GM11168 (cell line): ENCODE measurements around the gene TMX3.

ENCODE experiments used
- in situ Hi-C: fragments of 300-500 bp; cut with MboI; formaldehyde crosslinking; loops from one replicate; pipeline ENCODE4 v1.12.0; 2022; ENCODE audit warnings: low sequenced_read_pairs; ENCODE audit not compliant: unreplicated experiment

TMX3 gene, protein sequence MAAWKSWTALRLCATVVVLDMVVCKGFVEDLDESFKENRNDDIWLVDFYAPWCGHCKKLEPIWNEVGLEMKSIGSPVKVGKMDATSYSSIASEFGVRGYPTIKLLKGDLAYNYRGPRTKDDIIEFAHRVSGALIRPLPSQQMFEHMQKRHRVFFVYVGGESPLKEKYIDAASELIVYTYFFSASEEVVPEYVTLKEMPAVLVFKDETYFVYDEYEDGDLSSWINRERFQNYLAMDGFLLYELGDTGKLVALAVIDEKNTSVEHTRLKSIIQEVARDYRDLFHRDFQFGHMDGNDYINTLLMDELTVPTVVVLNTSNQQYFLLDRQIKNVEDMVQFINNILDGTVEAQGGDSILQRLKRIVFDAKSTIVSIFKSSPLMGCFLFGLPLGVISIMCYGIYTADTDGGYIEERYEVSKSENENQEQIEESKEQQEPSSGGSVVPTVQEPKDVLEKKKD

DNA sequence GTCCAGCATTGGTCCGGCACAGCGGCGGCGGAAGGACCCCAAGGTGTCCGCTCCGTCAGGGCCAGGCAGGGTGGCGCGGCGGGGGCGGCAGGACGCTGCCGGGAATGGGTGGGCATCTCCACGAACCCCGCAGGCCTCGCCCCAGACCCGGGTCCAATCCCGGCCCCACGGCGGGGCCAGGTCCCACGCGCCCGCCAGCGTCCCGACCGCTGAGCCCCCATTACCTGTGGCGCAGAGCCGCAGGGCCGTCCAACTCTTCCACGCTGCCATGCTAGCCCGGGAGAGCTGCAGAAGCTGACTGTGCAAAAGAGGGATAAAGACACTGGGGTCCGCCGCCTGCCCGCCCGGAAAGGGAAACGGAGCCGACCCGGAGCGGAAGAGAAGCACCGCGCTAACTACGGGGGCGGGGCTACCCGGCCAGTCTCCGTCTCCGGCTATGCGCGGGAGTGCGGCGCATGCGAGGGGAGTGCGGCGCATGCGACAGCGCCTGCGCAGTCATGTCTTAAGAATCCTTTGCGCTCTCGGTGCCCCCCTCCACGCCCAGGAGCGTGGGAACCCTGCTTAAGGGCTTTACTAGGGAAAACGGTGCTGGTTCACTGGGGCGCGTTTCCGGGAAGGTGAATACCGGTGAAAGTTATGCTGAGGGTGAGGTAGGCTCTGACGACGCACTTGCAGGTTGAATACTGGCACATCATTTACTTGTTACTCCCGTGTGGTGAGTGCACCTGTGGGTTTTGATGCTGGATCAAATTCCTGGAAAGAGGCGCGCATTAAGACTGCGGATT is at the start of gene TMX3:
TMX3 (minus strand) TSS at position 397 of the 785 bp plus-strand sequence; CDS start at position 270, 127 bp downstream.
- in situ Hi-C loops, result no loop called here

DNA sequence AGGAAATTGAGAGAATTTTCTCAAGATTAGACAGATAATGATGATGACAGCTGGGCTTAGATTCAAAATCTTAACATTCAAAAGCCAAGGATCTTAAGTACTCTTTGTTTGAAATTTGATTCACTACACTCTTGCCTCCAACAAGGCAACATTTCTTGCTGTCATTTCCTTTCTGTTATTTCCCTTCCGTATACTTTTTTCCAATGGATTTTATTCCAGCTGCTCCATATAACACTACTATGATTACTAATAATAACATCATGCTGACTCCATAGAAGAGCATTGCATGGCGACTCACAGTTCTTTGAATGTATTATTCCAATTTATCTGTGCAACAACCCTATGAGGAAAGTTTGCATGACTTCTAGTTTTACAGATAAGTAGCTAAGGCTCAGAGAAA is 49.1 kb upstream of the TMX3 start:
- in situ Hi-C loops, result no loop called here

DNA sequence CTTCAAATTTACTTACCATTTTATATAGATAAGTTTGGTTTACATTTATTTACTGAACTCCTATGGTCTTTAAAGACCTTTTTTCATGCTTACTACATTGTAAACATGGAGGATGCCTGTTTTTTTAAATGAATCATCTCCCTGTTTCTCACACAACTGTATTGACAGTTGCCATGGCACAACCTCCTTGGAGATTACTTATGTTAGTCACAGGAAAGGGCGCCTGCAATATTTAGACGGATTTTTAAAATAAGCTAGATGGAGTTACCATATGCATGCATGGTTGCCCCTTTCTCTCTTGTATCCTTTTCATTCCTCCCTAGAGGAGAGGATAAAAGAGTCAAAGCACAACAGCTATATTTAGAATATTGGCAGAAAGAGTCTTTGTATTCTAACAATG is 48.2 kb upstream of the TMX3 start:
- in situ Hi-C loops, result no loop called here

DNA sequence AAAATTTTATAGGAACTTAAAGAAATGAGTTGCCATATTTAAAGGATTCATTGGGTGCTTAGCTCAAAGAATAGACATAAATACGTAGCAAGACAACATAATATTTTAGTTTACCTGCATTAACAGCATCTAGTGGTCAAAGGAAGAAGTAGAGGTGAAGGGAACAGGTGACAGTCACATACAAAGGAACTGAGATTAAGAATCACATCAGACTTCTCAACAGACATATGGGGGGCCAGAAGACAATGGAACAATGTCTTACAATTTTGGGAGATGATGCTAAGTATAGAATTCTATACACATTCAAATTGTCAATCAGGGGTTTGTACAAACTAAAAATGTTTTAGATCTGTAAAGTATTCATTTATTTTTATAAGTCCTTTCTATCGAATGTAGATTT is 44.4 kb upstream of the TMX3 start:
- in situ Hi-C loops, result no loop called here

DNA sequence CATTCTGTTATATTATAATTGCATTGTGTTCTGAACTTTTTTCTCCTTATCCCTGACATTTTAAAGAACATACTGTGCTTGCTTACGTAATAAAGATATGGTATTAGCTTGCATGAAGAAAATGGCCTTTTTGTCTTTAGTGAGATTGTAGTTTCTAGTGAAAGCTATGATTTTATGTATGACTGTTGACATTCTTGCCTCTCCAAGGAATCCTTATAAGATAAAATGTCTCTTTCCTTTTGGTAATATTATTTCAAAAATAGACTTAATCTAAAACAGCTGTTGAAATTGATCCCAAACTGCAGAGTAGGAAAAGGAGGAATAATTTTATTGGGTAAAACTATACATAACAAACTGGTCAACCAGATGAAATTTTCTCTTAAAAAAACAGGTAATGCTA is 42.2 kb upstream of the TMX3 start:
- in situ Hi-C loops, result no loop called here

DNA sequence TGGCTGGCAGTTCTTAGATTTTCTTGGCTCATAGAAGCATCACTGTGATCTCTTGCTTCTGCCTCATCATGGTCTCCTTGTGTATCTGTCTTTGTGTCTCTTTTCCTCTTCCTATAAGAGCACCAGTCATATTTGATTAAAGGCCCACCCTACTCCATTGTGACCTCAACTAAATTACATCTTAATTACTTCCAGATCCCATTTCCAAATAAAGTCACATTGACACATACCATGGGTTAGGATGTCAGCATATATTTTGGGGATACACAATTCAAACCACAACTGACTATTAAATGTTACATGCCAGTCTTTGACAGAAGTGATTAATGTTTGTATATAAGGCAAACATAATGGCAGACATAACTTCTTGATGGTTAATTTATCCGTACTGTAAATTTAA is 27.3 kb upstream of the TMX3 start:
- in situ Hi-C loops, result no loop called here

DNA sequence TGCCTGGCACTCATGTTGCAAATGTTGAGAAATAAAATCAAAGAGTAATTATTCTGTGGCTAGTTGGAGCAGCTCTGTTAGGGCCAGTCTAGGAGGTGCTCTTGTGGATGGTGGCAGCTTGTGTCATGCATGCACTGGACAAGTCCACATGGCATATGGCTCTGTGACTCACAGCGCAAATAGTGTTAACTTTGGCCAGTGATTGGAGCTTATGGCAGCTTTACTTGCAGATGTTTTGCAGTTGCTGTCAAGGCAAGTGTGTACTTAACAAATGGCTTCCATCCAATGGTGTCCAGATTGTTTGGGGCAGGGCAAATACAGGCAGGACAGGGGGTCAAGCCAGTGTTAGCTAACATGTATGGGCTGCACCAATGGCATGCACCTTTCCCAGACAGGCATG is 26.1 kb upstream of the TMX3 start:
- in situ Hi-C loops, result no loop called here

DNA sequence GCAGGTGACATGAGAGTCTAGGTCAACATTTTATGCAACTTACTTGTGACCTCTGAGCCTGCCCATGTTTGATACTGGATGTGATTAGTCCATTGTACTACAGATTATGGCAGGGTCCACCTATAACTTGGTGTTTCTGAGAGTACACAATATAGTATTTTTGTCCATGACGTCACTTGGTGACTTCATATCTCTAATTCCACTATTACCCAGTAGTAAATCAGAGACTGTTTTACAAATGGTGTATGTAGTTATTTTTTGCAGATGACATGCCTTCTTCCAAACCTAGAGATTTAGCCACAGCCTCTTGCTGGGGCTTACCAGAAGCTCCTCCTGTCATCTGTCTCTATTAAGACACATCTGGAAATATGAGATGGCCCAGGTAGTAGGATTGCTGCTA is 24.6 kb upstream of the TMX3 start:
- in situ Hi-C loops, result no loop called here

DNA sequence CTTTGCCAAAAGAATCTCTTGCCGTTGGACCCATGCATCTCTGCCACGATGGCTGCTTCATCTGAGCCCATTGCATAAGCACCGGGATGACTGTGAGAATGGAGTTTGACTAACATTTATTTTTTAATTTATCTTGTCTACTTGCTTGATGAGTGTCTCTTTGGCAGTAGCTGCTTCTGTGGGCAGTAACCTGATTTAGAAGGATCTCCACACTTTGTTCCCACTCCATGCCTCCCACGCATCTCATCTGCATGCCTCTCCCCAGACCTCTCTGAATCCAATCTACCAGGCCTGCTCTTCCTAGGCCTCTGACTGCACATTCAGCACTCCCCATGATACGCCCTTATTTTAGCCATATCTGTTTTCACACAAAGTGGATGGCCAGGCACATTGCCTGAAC is 23.7 kb upstream of the TMX3 start:
- in situ Hi-C loops, result no loop called here

DNA sequence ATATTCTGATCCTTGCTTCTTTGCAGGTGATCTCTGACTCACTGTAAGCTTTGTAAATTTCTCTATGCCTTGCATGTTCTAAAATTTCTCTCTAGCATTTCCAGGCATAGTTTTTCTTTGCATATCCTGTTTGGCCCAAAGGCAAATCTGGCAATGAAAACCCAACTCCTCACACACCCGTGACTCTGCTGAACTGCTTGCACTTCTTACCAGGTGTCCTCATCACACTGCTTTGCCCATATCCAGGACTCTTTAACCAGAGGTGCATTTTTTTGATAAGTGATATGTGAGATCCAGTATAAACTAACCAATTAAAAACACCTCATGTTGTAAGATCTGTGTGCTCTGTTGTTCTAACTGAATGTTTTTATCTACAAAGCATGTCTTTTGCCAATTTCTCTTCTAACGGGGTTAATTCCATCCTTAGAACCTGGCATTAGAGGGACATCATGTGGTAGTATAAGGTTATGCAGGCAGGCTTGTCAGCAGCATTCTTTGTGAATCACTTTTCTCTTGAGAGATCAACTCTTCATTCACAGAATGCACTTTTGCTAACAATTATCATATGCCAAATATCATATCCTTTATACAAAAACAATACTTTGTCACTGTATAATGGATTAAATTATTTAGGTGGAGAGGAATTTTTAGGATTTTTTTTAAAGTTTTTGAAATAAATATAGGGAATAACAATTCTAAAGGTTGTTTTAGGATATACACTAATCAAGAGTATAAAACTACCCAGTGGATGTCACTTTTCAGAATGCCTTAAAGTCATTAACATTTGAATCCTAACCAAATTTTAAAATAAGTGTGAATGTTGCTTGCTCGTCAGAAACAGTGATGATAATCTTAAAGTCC is 20.8 kb upstream of the TMX3 start:
- in situ Hi-C loops, result no loop called here

DNA sequence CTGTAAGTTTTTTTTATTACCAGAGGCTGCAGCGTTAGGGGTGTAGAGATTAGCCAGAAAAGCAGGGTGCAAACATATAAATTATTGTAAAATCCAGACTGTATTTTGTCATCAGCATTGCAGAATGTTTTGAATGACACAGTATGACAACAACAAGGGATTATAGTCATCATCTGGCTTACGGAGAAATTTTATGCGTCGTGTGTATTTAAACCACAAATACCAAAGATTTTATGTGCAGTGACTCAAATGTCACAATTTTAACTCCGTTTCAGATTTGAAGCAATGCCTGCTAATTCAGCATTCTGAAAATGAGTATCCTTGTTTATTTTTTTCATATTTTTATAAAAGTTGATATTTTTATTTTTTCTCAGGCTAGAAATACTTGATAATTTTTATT is 19.4 kb upstream of the TMX3 start:
- in situ Hi-C loops, result no loop called here

DNA sequence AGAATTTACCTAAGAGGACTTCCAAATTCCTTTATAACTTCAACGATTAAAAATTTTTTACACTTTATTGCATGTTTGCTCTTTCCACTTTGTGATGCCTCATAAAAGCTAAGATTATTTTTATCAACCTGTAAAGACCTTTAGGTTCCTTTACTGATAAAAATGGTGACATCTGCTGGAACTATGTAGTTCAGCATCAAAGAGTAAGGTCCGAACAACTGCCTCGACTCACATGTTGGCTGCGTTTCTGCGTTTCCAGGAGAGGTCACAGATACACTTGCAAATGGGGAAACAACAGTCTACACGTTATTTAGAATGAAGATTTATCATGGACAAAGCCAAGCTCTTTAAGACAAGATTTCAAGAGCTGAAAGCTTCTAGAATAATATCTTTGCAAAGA is 18.8 kb upstream of the TMX3 start:
- in situ Hi-C loops, result no loop called here

DNA sequence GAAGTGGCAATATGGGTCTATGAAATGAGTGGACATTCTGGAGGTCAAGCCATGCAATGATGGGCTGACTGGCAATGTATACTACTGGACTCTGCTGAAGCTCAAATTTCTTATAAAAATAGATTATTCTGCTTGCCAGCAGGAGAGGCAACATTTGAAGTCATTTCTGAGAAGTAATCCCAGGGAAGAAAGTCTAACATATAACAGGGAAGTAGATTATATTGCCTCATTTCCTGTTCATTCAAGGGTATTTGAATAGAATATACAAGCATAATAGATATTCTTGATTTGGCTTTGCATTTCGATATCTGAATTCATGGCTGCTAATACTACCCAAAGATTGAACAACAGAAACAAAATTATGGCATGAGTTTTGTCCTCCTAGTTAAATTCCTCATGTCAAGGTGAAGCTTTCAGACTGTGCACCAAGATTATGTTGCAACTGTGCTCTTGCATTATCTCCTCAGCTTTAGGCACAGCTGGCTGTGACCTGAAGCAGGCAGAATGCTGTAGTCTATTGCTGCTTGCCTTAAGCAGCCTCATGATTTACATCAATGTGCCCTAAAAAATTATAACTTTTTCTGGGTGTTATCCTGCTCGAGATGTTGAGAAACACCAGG is 13.3 kb upstream of the TMX3 start:
- in situ Hi-C loops, result no loop called here

DNA sequence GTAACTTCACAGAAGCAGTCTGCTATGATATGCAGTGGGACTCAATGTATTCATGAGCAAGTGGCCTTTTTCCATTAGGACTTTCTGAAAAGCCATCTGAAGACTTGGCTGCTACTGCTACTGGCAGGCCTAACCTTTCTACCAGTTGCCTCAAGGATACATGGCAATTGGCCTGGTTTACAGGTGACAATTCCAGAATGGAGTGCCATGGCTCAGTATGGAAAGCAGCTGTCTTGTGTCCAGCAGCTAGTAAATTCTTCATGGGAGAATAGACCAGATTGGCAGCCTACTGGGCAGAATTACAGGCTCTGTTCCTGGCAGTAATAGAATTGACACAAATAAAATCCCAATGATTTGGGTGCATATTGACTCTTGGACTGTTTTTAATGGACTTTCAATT is 12.6 kb upstream of the TMX3 start:
- in situ Hi-C loops, result no loop called here

DNA sequence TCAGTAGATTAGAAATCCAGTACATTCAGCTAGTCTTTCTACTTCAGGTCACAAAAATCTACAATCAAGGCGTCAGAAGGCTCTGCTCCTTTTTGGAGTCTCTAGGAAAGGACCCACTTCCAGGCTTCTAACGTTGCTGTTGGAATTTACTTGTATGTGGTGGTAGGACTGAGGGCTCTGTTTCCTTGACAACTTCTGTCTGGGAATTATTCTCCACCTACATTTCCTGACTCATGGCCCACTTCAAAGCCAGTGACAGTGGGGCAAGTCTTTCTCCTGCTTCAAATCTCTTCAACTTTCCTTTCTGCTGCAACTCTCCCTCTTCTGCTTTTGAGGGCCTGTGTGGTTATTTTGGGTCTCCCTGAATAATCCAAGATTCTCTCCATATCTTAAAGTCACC is 10.4 kb upstream of the TMX3 start:
- in situ Hi-C loops, result no loop called here

DNA sequence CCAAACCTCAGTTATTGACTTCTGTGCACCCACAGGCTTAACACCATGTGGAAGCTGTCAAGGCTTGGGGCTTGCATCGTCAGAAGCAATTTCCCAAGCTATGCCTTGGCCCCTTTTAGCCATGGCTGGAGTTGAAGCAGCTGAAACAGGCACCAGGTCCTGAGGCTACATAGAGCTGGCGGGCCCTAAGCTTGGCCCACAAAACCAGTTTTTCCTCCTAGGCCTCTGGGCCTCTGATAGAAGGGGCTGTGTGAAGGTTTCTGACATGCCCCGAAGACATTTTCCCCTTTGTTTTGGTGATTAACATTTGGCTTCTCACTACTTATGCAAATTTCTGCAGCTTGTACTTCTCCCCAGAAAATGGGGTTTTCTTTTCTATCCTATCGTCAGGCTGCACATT is 9.1 kb upstream of the TMX3 start:
- in situ Hi-C loops, result no loop called here

DNA sequence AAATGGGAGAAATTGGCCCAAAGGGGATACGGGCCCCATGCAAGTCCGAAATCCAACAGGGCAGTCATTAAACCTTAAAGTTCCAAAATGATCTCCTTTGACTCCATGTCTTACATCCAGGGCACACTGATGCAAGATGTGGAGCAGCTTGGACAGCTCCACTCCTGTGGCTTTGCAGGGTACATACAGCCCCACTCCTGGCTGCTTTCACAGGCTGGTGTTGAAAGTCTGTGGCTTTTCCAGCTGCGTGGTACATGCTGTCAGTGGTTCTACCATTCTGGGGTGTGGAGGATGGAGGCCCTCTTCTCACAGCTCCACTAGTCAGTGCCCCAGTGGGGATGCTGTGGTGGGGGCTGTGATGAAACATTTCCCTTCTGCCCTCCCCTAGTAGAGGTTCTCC is 8.6 kb upstream of the TMX3 start:
- in situ Hi-C loops, result no loop called here

DNA sequence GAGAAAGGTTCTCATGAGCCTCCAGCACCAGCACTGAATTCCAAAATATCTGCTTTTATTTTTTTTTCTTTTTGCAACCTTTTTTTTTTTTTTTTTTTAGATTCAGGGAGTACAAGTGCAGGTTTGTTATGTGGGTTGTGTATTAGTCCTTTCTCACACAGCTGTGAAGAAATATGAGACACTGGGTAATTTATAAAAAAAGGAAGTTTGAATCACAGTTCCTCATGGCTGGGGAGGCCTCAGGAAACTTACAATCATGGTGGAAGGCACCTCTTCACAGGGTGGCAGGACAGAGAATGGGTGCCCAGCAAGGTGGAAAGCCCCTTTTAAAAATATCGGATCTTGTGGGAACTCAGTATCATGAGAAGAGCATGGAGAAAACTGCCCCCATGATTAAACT is 7.9 kb upstream of the TMX3 start:
- in situ Hi-C loops, result no loop called here

DNA sequence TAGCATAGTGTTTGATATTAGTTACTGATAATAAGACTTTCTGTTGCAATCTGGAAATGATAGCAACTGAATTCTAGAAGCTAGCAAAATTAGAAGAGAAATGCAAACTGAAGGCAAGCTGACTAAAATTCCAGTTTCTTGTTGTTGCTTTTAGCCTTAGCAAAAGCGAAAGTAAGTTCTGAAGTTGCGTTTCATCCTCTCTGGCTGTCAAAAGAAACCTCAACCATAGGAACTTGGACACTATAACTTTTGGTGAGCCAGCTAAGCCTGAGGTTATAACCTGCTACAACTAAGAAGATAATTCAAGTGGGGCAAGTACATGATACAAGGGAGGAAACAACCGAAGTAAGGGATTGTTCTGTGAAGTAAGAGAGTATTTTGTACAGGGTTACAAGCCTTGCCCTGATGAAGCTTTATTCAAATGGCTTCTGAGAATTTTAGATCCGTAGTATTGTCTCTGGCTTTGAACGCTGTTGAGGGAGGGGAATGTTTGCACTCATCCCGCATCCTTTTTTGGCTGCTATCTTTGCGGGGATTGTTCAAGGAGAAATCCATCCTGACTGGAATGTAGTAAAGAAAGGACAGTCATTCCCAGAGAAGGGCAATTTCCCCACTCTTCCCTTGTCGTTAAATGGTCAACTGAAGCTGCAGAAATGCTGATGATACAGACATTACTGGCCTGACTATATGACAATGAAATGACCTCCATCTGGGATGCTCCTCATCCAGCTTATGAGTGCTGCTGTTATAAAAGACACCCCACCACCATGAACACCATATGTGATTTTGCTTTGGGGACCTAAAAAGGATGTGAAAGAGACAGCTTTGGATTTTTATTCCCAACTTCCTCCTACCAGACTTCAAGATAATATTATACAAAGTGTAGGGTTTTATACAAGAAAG is 7.0 kb upstream of the TMX3 start:
- in situ Hi-C loops, result no loop called here
